AML-193 (cell line): ENCODE measurements around the gene KCNN1.

Source experiments
- DNase-seq, 2 experiments: peaks; one replicate each; lab custom pipeline; 2025; lab: John Stamatoyannopoulos, UW

The KCNN1 gene

DNA sequence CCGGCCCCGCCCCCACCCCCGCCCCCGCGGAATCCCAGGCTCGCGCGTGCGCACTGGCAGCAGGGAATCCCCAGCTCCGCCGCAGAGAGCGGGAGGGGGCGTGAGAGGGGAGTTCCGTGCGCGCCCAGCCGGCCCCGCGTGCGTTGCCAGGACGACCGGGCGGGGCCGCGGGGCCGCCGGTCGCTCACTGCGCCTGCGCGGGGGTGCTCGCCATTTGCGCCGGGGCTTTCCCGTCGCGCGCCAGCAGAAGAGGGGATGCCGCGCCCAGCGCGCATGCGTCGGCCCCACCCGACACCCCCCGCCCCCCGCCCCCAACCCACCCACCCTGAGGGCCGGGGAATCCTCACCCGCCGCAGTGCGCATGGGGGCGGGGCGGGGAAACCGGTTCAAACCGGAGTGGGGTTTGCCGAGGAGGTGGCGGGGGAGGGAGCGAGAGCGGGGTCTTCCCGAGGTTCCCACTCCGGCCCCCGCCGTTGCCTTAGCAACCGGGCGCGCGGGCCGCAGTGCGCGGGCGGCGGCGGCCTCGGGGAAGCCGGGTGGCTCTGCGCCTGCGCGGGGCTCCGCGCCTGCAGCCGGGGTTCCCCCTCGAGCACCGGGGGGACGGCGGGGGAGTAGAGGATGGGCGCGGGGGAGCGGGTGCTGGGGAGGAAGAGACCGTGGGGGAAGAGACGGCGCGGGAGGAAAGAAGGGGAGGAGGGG lies 18.9 kb upstream of the KCNN1 start:
- peak; percentile 82 to 87 for DNase-seq

DNA sequence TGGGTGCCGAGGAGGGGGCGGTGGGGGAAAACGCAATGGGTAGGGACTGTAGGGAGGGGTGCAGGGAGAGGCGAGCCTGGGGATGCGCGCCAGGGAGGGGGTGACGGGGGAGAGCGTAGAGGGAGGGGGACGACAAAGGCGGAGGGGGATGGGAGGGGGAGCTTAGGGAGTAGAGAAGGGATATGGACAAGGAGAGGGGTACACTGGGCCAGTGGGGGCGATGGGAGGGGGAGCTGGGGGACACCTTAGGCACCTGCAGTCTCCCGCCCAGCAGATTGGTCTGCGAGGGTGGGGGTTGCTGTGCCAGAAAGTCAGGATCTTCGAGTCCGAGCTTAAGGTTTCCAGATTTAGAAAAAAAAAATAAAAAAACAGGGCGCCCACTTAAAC lies 18.4 kb upstream of the KCNN1 start:
- no peak for DNase-seq

- no peak for DNase-seq
These were observed 17.7 kb upstream of the KCNN1 start for GRCh38 chr19:17948931-17949930.

DNA sequence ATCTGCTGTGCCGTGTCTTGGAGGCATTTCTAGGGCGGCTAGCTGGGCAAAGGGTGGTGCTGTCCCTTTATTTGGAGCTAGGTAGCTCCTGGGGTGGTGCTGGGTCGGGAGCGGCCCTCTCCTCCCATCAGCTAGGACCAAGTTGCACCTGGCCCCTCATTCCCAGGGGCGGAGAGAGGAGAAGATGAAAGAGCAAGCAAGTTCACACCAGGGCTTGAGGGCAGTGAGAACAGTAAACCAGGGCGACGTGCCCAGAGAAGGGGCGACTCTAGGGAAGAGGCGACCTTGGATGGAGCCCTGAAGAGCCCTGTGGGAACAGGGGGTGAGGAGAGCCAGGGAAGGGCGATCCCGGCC lies 17.0 kb upstream of the KCNN1 start:
- DNase-seq: no peak

GRCh38 chr19:17950310-17951156 lies 16.4 kb upstream of the KCNN1 start:
- no peak for DNase-seq

GRCh38 chr19:17951157-17951989 lies 15.5 kb upstream of the KCNN1 start:
- no peak for DNase-seq

GRCh38 chr19:17951990-17952976 lies 14.6 kb upstream of the KCNN1 start:
- DNase-seq: no peak

GRCh38 chr19:17953316-17953801 lies 13.5 kb upstream of the KCNN1 start:
- no peak for DNase-seq

DNA sequence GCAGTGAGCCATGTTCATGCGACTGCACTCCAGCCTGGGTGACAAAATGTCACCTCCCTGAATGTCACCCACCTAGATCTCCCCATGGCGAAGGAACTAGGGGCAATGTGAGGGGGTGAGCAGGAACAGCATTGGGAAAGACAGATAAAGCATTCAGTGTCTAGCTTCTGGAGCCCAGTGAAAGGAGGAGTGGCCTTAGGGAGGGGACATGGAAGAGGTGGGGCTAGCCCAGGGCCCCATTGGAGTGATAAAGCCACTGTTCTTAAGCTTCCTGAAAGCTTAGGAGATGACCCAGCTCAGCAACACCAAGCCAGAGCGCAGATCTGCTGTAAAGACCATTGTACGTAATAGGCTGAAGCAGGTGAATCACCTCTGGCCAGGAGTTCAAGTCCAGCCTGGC lies 13.0 kb upstream of the KCNN1 start:
- DNase-seq: no peak

DNA sequence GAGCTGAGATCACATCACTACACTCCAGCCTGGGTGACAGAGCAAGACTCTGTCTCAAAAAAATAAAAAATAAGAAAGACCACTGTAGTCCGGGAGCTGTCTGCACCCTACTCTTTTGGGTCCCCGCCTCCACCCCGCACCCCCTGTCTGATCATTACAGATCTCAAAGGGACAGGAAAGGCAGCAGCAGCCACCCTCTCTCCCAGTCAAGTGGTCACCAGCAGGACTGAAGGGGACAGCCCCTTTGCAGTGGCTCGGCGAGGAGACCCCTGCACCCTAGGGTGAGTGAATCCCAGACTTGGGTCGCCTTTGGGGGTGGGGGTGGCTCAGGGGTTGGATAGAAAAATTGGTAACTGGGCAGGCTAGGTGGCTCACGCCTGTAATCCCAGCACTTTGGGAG lies 12.5 kb upstream of the KCNN1 start:
- DNase-seq: no peak

- no peak for DNase-seq
These were observed 9.6 kb upstream of the KCNN1 start for GRCh38 chr19:17957149-17957849.

GRCh38 chr19:17957885-17958284 lies 9.0 kb upstream of the KCNN1 start:
- DNase-seq: no peak

GRCh38 chr19:17963936-17964691 lies 2.8 kb upstream of the KCNN1 start:
- no peak for DNase-seq

DNA sequence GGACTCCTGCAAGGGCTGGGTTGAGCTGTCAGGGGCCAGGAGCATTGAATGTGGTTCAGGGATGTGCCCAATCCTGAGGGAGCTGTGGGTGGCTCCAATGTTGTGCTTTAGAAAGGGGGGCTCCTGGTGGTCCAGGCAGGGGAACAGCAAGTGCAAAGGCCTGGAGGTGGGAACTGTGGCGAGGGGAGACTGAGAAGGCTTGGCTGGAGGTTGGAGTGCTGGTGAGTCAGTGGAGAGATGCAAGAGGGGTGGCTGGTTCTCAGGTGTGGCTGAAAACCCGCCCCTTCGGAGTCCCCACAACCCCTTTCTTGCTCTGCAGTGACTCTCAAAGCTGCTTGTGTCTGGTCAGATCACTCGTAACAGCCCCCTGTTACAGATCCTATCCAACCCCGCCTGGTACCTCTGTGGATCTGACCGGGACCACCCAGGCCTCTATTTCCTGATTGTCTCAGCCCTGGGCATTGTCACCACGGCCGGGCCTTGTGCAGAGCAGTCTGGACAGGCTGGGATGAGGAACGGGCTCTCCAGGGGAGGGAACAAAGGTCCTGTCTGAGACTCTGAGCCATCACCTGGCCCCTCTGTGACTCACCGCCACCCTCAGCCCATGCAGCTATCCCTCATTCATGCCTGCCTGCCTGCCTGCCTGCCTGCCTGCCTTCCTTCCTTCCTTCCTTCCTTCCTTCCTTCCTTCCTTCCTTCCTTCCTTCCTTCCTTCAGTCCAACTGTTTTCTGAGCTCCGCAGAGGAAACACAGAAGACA lies 1.4 kb upstream of the KCNN1 start:
- DNase-seq: no peak

DNA sequence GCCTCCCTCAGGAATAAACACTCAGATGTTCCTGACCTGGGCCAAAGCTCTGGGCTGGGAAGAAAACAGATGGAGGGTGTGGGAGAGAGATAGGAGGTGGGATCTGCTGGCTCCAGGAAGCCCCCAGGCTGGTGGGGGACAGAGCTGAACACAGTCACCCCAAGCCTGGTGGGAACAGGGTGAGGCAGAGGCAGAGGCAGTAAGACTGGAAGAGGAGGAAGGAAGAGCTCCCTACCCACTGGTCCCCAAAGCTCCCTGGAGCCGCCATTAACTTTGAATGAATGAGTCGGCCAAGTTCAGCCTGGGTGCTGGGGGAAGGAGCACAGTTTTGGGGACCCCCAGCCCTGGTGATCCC lies 801 bp upstream of the KCNN1 start:
- no peak for DNase-seq

DNA sequence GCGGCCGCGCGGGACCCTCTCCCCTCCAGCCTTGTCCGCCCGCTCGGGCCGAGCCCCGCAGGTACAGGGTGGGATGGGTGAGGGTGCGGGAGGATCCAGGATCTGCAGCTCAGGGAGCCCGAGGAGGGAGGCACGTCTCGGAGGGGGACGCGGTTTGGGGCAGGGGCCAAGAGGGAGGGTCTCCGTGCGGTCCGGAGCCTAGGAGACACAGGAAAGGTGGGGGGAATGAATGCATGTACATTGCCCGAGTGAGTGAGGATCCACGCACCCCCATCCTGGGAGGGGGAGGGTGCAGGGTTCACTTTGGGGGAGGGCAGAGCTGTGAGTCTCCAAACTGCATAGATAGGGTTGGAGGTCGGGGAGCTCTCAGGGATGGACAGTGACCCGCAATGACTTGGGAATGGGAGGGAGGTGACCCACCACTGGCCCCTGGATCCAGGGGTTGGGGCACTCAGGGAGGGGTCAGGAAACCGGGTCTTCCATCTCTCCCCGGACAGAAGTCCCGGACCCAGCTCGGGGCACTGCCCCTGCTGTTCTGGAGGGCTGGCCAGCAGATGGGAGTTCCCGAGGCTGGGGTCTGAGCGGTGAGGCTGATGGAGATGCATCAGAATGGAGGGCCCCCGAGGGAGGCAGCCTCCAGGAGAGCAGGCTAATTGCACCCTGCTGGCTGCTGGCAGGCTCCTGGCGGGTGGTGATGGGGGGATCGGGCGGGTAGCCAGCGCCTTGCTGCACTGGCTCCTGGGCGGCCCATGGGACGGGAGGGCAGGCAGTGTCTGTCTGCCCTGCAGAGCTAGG lies 547 bp downstream of the KCNN1 start:
- no peak for DNase-seq

- DNase-seq: no peak
These were observed 1.5 kb downstream of the KCNN1 start for GRCh38 chr19:17968362-17968761.
